Fibroblast of lung (primary cell): ENCODE results near the gene BTRC.
"Not testable (repeated sequence)": the region's sequence is repeated elsewhere in the genome, so short reads cannot be mapped to it uniquely, and the experiment has no call there.

Source experiments
- CTCF ChIP-seq, 2 donors: IDR thresholded peaks in 1 of 2; conservative IDR thresholded peaks in 1 of 2; 1 replicate in 1 of 2; 2 replicates in 1 of 2; pipeline ENCODE4 v1.5.1; 2011 to 2012; ENCODE audit warnings: low read length in 2 of 2, control low read depth in 1 of 2, inconsistent platforms in 1 of 2, low read depth in 1 of 2, mild to moderate bottlenecking in 1 of 2
- EZH2 ChIP-seq: IDR thresholded peaks from 2 replicates; pipeline ENCODE4 v1.5.1; 2012; ENCODE audit warnings: low read length, control low read depth, mild to moderate bottlenecking; ENCODE audit errors: missing control alignments

- TF ChIP-seq CTCF (conservative IDR thresholded peaks at IDR 0.05 in 1 of 2, IDR thresholded peaks at IDR 0.05 in 1 of 2; ENCODE audit: low read depth in 1 of 2, low read length in 2 of 2); EZH2: not testable (repeated sequence)
These were observed 239.4 kb downstream of the BTRC start for GRCh38 chr10:101593331-101593730.
